Upper lobe of left lung (tissue), 4 donors: ENCODE measurements around the gene ODF4.

ENCODE experiments used
- CTCF ChIP-seq, 6 experiments: fragments of 450-650 bp in 4 of 6; fragments of 200-600 bp in 2 of 6; sonication (generic) in 2 of 6; IDR thresholded peaks; one replicate each; pipeline ENCODE4 v1.5.1; 2016 to 2019; ENCODE audit warnings: antibody characterized with exemption in 6 of 6
- EP300 ChIP-seq, 4 donors: sonication (generic); formaldehyde crosslinking; IDR thresholded peaks; one replicate each; pipeline ENCODE4 v1.5.1; 2017; ENCODE audit warnings: antibody characterized with exemption in 4 of 4, control low read depth in 2 of 4
- POLR2A ChIP-seq, 4 donors: fragments of 450-650 bp; IDR thresholded peaks; one replicate each; pipeline ENCODE4 v1.5.1; 2016 to 2017; ENCODE audit warnings: antibody characterized with exemption in 4 of 4, mild to moderate bottlenecking in 2 of 4

- TF ChIP-seq POLR2A (IDR thresholded peaks at IDR 0.05) (no peak), CTCF (IDR thresholded peaks at IDR 0.05) (no peak), EP300 (IDR thresholded peaks at IDR 0.05) (no peak)
Measured at GRCh38 chr17:8322061-8322460, 17.6 kb upstream of the ODF4 start.
